ENCODE data around the gene MAST2.

DNA sequence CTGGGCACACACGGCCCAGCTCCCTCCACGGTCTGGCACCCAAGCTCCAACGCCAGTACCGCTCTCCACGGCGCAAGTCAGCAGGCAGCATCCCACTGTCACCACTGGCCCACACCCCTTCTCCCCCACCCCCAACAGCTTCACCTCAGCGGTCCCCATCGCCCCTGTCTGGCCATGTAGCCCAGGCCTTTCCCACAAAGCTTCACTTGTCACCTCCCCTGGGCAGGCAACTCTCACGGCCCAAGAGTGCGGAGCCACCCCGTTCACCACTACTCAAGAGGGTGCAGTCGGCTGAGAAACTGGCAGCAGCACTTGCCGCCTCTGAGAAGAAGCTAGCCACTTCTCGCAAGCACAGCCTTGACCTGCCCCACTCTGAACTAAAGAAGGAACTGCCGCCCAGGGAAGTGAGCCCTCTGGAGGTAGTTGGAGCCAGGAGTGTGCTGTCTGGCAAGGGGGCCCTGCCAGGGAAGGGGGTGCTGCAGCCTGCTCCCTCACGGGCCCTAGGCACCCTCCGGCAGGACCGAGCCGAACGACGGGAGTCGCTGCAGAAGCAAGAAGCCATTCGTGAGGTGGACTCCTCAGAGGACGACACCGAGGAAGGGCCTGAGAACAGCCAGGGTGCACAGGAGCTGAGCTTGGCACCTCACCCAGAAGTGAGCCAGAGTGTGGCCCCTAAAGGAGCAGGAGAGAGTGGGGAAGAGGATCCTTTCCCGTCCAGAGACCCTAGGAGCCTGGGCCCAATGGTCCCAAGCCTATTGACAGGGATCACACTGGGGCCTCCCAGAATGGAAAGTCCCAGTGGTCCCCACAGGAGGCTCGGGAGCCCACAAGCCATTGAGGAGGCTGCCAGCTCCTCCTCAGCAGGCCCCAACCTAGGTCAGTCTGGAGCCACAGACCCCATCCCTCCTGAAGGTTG lies 231.4 kb downstream of the MAST2 start:
- TF ChIP-seq, protein P1, sequence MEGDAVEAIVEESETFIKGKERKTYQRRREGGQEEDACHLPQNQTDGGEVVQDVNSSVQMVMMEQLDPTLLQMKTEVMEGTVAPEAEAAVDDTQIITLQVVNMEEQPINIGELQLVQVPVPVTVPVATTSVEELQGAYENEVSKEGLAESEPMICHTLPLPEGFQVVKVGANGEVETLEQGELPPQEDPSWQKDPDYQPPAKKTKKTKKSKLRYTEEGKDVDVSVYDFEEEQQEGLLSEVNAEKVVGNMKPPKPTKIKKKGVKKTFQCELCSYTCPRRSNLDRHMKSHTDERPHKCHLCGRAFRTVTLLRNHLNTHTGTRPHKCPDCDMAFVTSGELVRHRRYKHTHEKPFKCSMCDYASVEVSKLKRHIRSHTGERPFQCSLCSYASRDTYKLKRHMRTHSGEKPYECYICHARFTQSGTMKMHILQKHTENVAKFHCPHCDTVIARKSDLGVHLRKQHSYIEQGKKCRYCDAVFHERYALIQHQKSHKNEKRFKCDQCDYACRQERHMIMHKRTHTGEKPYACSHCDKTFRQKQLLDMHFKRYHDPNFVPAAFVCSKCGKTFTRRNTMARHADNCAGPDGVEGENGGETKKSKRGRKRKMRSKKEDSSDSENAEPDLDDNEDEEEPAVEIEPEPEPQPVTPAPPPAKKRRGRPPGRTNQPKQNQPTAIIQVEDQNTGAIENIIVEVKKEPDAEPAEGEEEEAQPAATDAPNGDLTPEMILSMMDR (IDR thresholded peaks at IDR 0.05), result no peak
- TF ChIP-seq POLR2A (IDR thresholded peaks at IDR 0.05) (no peak), POLR2AphosphoS5 (IDR thresholded peaks at IDR 0.05) (no peak)

All from prostate gland (tissue), 2 donors.